AG09319 (cell line): Measurements from ENCODE around the gene HBS1L.

Source experiments
- DNase-seq: peaks from one replicate; pipeline ENCODE4 v3.0.0-alpha.2; 2010; ENCODE audit warnings: low read depth; ENCODE audit errors: extremely low read depth
- TF ChIP-seq, protein P1 (sequence below): IDR thresholded peaks from 2 replicates; pipeline ENCODE4 v1.5.1; 2011; ENCODE audit warnings: low read depth, mild to moderate bottlenecking, inconsistent platforms, low read length, moderate library complexity

The HBS1L gene

DNA sequence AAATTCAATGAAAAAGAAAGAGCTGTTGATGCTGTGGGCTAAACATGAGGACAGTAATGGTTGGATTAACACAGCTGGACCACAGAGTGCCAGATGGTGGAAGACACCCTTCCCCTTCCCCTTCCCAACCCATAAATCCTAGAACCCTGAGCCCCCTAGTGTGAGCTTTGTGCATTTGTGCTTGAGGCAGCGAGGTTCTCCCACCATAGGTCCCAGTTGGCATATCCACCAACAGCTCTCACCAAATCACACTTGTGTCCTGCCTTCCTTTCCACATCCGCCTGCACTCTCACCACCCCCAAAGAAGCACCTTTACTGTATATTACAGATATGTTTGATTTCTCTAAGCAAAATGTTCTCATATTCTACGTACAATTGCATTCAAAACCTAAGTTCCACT, 32.8 kb upstream of the HBS1L start:
- DNase-seq: no peak
- TF ChIP-seq, protein P1, sequence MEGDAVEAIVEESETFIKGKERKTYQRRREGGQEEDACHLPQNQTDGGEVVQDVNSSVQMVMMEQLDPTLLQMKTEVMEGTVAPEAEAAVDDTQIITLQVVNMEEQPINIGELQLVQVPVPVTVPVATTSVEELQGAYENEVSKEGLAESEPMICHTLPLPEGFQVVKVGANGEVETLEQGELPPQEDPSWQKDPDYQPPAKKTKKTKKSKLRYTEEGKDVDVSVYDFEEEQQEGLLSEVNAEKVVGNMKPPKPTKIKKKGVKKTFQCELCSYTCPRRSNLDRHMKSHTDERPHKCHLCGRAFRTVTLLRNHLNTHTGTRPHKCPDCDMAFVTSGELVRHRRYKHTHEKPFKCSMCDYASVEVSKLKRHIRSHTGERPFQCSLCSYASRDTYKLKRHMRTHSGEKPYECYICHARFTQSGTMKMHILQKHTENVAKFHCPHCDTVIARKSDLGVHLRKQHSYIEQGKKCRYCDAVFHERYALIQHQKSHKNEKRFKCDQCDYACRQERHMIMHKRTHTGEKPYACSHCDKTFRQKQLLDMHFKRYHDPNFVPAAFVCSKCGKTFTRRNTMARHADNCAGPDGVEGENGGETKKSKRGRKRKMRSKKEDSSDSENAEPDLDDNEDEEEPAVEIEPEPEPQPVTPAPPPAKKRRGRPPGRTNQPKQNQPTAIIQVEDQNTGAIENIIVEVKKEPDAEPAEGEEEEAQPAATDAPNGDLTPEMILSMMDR: no peak

- TF ChIP-seq, protein P1: no peak
- no peak for DNase-seq
Observed at GRCh38 chr6:135086414-135086764, 31.8 kb upstream of the HBS1L start.

DNA sequence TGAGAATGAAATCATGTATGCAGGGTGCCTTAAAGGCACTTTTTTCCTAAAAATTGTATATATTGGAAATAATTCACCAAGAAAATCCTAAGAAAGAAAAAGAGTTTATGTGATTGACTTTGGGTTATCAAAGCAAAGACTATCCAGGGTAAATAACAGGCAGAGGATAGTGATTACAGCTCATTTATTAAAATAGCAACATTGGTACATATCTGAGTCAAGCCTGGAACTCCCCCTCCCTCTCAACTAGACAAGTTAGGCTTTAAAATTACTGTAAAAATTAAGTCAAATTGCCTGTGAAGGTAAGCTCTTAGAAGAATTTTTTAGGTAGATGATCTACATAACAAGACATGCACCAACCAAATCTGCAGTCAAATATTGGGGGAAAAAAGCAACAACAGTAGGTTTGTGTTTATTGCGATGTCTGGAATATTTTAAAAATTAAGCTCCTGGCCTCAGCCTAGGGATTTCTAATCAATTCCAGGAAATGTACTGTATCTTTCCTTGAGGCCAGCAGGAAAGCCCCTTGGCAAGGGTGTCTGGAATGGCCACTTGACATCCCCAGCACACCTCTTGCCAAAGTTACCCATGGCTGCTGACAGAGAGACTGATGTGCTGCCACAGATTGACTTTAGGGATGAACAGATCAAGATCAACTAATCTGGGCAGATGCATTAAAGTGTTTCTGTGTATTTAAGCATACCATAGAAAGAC, 31.2 kb upstream of the HBS1L start:
- TF ChIP-seq, protein P1: no peak
- DNase-seq: no peak

- no peak for DNase-seq
- TF ChIP-seq, protein P1: no peak
Observed at GRCh38 chr6:135084916-135085269, 30.3 kb upstream of the HBS1L start.

- TF ChIP-seq, protein P1: no peak
- no peak for DNase-seq
Observed at GRCh38 chr6:135084001-135084915, 29.6 kb upstream of the HBS1L start.

GRCh38 chr6:135081966-135082365, 27.3 kb upstream of the HBS1L start:
- TF ChIP-seq, protein P1: no peak
- no peak for DNase-seq

GRCh38 chr6:135075018-135075417, 20.4 kb upstream of the HBS1L start:
- TF ChIP-seq, protein P1: no peak
- no peak for DNase-seq
